Endodermal cell (in vitro differentiated cells): ENCODE measurements around the gene SUSD2. TPM values are rescaled to one million over a fixed set of nuclear protein-coding genes. Genes with fewer than 3 reads are reported as not detected.
"Not testable (repeated sequence)": the region's sequence is repeated elsewhere in the genome, so short reads cannot be mapped to it uniquely, and the experiment has no call there.

Experiments used
- DNase-seq: peaks from one replicate; pipeline ENCODE4 v3.0.0-alpha.2; 2017
- H3K27ac ChIP-seq: 2 replicates; pipeline ENCODE4 v1.5.1; 2013; ENCODE audit warnings: mild to moderate bottlenecking, low read depth, low read length, moderate library complexity
- H3K27me3 ChIP-seq: 2 replicates; pipeline ENCODE4 v1.6.1; 2013; ENCODE audit warnings: mild to moderate bottlenecking, low read length, moderate library complexity; ENCODE audit not compliant: insufficient read depth, control insufficient read depth, poor library complexity, severe bottlenecking
- H3K36me3 ChIP-seq: 2 replicates; pipeline ENCODE4 v1.7.0; 2013; ENCODE audit warnings: mild to moderate bottlenecking, low read length, moderate library complexity; ENCODE audit not compliant: control insufficient read depth, insufficient read depth
- H3K4me1 ChIP-seq: one replicate; pipeline ENCODE4 v1.7.0; 2013; ENCODE audit warnings: low read length; ENCODE audit not compliant: control insufficient read depth, insufficient read depth
- H3K4me3 ChIP-seq: 2 replicates; pipeline ENCODE4 v1.5.1; 2013; ENCODE audit warnings: mild to moderate bottlenecking, low read length, moderate library complexity
- H3K9ac ChIP-seq: 2 replicates; pipeline ENCODE4 v1.6.1; 2013; ENCODE audit warnings: mild to moderate bottlenecking, low read length, moderate library complexity; ENCODE audit not compliant: poor library complexity, severe bottlenecking; ENCODE audit errors: extremely low read depth
- H3K9me3 ChIP-seq: 2 replicates; pipeline ENCODE4 v1.6.1; 2013; ENCODE audit warnings: mild to moderate bottlenecking, low read length, moderate library complexity; ENCODE audit not compliant: control insufficient read depth
- H3K27ac Mint-ChIP-seq: 2 replicates; pipeline ENCODE4 v1.8.0; 2020; ENCODE audit warnings: mixed read lengths
- H3K27me3 Mint-ChIP-seq: 2 replicates; pipeline ENCODE4 v1.8.0; 2021; ENCODE audit warnings: mild to moderate bottlenecking, mixed read lengths; ENCODE audit not compliant: insufficient read depth
- H3K36me3 Mint-ChIP-seq: 2 replicates; pipeline ENCODE4 v1.8.0; 2020; ENCODE audit warnings: low read depth, mixed read lengths
- H3K4me1 Mint-ChIP-seq: 2 replicates; pipeline ENCODE4 v1.8.0; 2020; ENCODE audit warnings: mixed read lengths
- H3K4me3 Mint-ChIP-seq: 2 replicates; pipeline ENCODE4 v1.8.0; 2020; ENCODE audit warnings: mild to moderate bottlenecking, moderate library complexity, mixed read lengths
- H3K9me3 Mint-ChIP-seq: 2 replicates; pipeline ENCODE4 v1.8.0; 2020; ENCODE audit warnings: mild to moderate bottlenecking, mixed read lengths
- CTCF ChIP-seq: fragments of 200-600 bp; sonication (generic); conservative IDR thresholded peaks from 2 replicates; pipeline ENCODE4 v1.5.0; 2021; ENCODE audit warnings: antibody characterized with exemption, mild to moderate bottlenecking
- WGBS, 2 experiments: methylation state at CpG; one replicate each; pipeline versions ENCODE4 v1.1.5 to v1.1.7; 2013; ENCODE audit warnings: missing lambda C conversion rate in 2 of 2, mixed read lengths in 1 of 2; ENCODE audit not compliant: insufficient coverage in 1 of 2, insufficient read length in 1 of 2; 5-methylcytosine and 5-hydroxymethylcytosine counted together
- total RNA-seq, 2 donors: library from RNA; stranded (reverse); fragmentation: NEBNext Ultra II Directional in 1 of 2; extraction: Animal tissue kit (Norgen Biotek cat#: 25700) in 1 of 2; gene quantifications; 2 replicates in 1 of 2; 3 replicates in 1 of 2; pipeline ENCODE4 v1.2.1, GENCODE V29; 2021

SUSD2 gene
- total RNA-seq, 2 donors from 2014 or later = 0.40 to 1.6 TPM

- Mint-ChIP-seq H3K36me3 (no peaks in the 10 kb centered on the region), H3K27me3 (no peaks in the 10 kb centered on the region), H3K27ac (no peak overlapping the region), H3K9me3 (peaks cover 1% of the 10 kb centered on the region), H3K4me3 (no peak overlapping the region), H3K4me1 (peaks cover 2% of the 10 kb centered on the region)
- H3K4me1 ChIP-seq = no peaks in the 10 kb centered on the region
- no peak overlapping the region for H3K9ac ChIP-seq
- TF ChIP-seq CTCF = no peak
- H3K36me3 ChIP-seq = no peaks in the 10 kb centered on the region
- H3K4me3 ChIP-seq = no peak overlapping the region
- peaks cover 1% of the 10 kb centered on the region for H3K9me3 ChIP-seq
- WGBS, 2 experiments = 94% methylated on average over 6 of the region's 6 CpGs
- no peaks in the 10 kb centered on the region for H3K27me3 ChIP-seq
- H3K27ac ChIP-seq = no peak overlapping the region
- no peak for DNase-seq
Observed at GRCh38 chr22:24198682-24199052, 17.4 kb downstream of the SUSD2 start.

- H3K4me3 ChIP-seq = no peak overlapping the region
- no peak overlapping the region for H3K4me3 Mint-ChIP-seq
- H3K27ac ChIP-seq = no peak overlapping the region
- no peak overlapping the region for H3K27ac Mint-ChIP-seq
- H3K9me3 ChIP-seq = peaks cover 20% of the 10 kb centered on the region
- H3K27me3 Mint-ChIP-seq = no peaks in the 10 kb centered on the region
- no peaks in the 10 kb centered on the region for H3K27me3 ChIP-seq
- no peaks in the 10 kb centered on the region for H3K4me1 ChIP-seq
- H3K36me3 Mint-ChIP-seq = no peaks in the 10 kb centered on the region
- TF ChIP-seq CTCF = no peak
- no peaks in the 10 kb centered on the region for H3K36me3 ChIP-seq
- H3K9ac ChIP-seq = no peak overlapping the region
- no peak for DNase-seq
- WGBS, 2 experiments = 84 to 94% methylated on average over 3 to 5 of the region's 7 CpGs
- H3K9me3 Mint-ChIP-seq = peaks cover 18% of the 10 kb centered on the region
- peaks cover 2% of the 10 kb centered on the region for H3K4me1 Mint-ChIP-seq
Observed at GRCh38 chr22:24200619-24201212, 19.4 kb downstream of the SUSD2 start.

DNA sequence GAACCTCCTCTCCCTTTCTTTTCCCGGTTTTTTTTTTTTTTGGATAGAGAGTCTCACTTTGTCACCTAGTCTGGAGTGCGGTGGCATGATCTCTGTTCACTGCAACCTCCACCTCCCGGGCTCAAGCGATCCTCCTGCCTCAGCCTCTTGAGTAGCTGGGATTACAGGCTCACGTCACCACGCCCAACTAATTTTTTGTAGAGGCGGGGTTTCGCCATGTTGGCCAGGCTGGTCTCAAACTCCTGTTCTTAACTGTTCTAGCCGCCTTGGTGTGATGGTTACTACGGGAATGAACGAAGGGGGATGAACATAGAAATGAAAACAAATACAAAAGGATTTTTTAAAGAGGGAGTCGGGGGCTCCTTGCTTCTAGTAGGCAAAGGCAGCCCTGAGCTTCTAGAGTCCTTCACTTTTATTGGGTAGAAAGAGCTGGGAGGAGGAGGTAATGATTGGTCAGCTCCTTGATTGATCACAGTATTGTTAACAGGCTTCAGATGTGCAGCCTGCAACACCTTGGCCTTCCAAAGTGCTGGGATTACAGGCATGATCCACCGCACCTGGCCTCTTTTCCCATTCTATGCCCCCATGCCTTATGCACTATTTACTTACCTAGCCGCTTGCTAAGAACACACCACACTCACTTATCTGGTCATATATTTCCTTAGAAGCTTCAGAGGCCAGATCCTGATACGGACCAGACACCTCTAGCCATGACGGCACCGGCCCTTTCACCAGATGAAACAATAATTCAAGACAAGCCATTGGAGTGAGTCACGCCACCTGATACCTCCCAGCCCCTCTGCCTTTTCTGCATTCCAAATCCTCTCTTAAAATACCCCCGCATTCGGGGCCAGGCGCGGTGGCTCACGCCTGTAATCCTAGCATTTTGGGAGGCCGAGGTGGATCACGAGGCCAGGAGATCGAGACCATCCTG, 20.7 kb downstream of the SUSD2 start:
- Mint-ChIP-seq H3K4me1 (peaks cover 4% of the 10 kb centered on the region), H3K27me3 (no peaks in the 10 kb centered on the region), H3K27ac (no peak overlapping the region), H3K36me3 (no peaks in the 10 kb centered on the region), H3K4me3 (no peak overlapping the region), H3K9me3 (peaks cover 22% of the 10 kb centered on the region)
- no peak for DNase-seq
- H3K9me3 ChIP-seq = peaks cover 22% of the 10 kb centered on the region
- no peak overlapping the region for H3K27ac ChIP-seq
- no peaks in the 10 kb centered on the region for H3K4me1 ChIP-seq
- no peaks in the 10 kb centered on the region for H3K27me3 ChIP-seq
- WGBS, 2 experiments = 93 to 95% methylated on average over 13 to 26 of the region's 26 CpGs
- no peaks in the 10 kb centered on the region for H3K36me3 ChIP-seq
- no peak overlapping the region for H3K9ac ChIP-seq
- no peak for TF ChIP-seq CTCF
- H3K4me3 ChIP-seq = no peak overlapping the region

DNA sequence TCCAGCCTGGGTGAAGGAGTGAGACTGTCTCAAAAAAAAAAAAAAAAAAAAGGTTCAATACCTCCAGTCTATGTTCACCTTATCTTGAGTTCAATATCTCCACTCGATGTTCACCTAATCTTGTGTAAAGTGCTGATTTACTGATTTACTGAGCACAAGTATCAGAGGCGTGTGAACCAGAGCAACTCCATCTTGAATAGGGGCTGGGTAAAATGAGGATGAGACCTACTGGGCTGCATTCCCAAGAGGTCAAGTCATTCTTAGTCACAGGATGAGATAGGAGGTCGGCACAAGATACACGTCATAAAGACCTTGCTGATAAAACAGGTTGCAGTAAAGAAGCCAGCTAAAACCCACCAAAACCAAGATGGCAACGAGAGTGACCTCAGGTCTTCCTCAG, 22.6 kb downstream of the SUSD2 start:
- DNase-seq, H3K4me3 Mint-ChIP-seq, H3K27me3 Mint-ChIP-seq, H3K4me3 ChIP-seq, H3K9ac ChIP-seq, H3K36me3 ChIP-seq, H3K4me1 ChIP-seq, H3K36me3 Mint-ChIP-seq, H3K27ac Mint-ChIP-seq, H3K27me3 ChIP-seq, H3K27ac ChIP-seq: not testable (repeated sequence)
- H3K4me1 Mint-ChIP-seq = peaks cover 12% of the 10 kb centered on the region
- 94 to 100% methylated on average over 1 to 5 of the region's 5 CpGs for WGBS, 2 experiments
- peaks cover 22% of the 10 kb centered on the region for H3K9me3 Mint-ChIP-seq
- H3K9me3 ChIP-seq = peaks cover 22% of the 10 kb centered on the region
